ACHN (cell line): ENCODE results near the gene GPC3.
"Not testable (repeated sequence)": the region's sequence is repeated elsewhere in the genome, so short reads cannot be mapped to it uniquely, and the experiment has no call there.

Experiments used
- DNase-seq: peaks from one replicate; pipeline ENCODE4 v3.0.0-alpha.2; 2015
- in situ Hi-C: cut with HindIII; loops from 2 replicates; pipeline ENCODE4 v1.10.0; 2017; ENCODE audit warnings: low sequenced_read_pairs, low pct_ligation_motif_present, low pct_unique_long_range_greater_than_20kb

GPC3 gene

DNA sequence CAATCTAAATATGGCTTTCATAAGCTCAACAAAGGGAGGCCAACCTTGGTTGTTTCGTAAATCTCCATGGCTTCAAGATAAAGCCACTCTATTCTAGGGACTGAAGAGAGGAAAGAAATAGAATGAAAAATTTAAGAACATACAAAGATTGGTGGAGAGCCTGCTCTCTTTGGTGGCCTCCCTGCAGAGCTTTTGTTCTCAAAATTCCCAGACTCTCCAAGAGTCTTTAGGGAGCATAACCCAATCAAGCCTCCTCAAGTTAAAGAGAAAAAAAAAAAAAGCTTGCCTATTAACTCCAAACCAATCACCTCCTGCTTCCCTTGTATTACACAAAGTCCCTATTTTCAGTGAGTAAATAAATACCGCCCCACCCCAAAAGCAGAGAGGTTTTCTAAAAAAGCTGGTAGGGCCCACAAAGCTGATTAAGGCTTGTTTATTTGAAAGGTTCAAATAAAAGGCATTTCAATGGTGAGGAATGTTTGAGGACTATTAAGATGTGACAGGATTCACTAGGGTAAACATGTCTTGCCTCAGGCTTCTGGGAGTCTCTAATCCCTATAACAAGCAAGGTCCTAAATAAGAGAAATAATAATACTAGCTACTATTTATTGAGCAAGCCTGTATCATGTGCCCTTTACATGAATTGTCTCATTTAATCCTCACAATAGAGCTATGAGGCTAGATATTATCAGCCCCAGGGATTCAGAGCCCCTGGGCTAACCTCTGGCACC lies 71.6 kb downstream of the GPC3 start:
- in situ Hi-C loops, result no loop called here
- DNase-seq, result no peak

DNA sequence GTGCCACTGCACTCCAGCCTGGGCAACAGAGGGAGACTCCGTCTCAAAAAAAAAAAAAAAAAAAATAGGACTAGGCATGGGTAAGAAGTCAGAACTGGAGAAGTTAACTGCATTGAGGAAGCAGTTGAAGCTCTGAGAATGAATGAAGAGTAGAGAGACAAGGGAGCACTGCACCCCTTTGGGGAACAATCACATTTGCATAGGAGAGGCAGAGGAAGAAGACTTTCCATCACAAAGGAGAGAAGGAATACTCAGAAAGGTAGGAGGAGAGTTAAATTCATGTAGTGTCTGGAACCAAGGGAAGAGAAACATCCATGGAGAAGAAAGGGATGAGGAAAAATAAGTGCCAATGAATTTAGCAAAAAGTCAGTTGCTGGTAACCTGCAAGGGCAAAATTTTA lies 72.4 kb downstream of the GPC3 start:
- in situ Hi-C loops, result no loop called here
- DNase-seq, result no peak

DNA sequence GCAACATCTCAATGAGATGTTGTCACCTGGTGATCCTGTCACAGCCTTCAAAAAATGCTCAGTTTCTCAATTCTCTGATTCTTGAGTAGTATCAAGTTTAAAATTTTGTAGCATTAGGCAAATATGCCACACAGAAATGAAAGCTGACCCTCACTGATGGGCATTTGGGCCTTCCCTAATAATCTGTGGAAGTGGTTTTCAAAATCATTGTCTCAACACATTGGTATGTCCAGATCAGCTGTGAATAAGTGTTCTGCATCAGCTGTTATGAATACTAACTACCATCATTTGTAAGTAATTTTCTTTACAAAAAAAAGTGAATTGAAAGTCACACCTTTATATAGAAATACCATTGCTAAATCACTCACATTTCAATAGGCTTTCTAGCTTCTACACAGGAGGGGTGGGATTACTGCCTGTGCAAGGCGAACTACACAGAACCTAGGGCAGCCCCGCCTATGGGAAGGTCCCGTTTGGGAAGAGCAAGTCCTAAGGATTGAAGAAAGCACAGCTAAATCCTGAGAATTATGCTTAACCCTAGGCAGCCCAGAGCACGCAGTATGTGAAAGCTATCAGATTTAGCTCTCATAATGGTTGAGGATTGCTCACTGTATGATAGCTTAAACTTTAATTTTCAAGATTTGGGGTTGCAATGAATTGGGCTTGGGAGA lies 73.4 kb downstream of the GPC3 start:
- DNase-seq, result no peak
- in situ Hi-C loops, result no loop called here

DNA sequence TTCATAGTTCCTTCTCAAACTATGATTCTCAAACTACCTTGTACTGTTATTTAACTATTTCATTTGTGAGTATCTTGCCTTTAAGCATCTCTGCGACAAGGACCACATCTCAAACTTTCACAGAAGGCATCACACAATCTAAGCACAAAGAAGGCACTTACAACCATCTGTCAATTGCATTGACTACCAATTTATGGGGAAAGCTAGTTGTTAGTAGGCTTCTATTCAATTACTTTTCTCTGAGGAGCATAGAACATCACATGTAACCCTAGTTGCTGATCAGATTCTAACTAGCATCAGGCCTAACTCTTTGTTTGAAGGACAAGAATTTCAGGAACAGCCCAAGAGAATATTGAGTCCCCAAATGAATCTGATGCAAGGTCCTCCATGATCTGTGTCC lies 74.9 kb downstream of the GPC3 start:
- in situ Hi-C loops, result no loop called here
- DNase-seq, result no peak

GRCh38 chrX:133909888-133910287 lies 75.5 kb downstream of the GPC3 start:
- in situ Hi-C loops, result no loop called here
- no peak for DNase-seq

- in situ Hi-C loops, result no loop called here
- DNase-seq, result no peak
These were observed 77.0 kb downstream of the GPC3 start for GRCh38 chrX:133908223-133908955.

- in situ Hi-C loops, result no loop called here
- no peak for DNase-seq
These were observed 77.8 kb downstream of the GPC3 start for GRCh38 chrX:133907606-133908005.

GRCh38 chrX:133905305-133905704 lies 80.1 kb downstream of the GPC3 start:
- in situ Hi-C loops, result no loop called here
- no peak for DNase-seq

GRCh38 chrX:133897593-133898163 lies 87.7 kb downstream of the GPC3 start:
- in situ Hi-C loops, result no loop called here
- no peak for DNase-seq

DNA sequence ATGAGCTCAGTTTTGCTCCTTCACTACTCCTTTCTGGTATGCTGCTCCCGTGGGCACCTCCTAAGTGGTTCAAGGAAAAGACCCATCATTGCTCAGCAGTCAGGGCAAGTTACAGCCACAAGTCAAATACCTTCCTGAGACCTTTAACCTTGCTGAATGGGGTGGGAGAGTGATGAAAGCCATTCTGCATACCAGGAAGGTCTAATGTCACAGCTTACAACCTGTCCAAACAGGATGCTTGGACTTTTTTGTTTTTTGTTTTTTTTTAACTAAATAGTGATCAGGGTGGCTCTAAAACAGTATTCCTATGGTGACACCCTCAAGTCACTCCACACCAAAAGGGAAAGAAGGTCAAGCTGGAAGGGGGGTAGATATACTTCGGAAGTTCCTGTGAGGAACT lies 93.1 kb downstream of the GPC3 start:
- in situ Hi-C loops, result no loop called here
- no peak for DNase-seq

DNA sequence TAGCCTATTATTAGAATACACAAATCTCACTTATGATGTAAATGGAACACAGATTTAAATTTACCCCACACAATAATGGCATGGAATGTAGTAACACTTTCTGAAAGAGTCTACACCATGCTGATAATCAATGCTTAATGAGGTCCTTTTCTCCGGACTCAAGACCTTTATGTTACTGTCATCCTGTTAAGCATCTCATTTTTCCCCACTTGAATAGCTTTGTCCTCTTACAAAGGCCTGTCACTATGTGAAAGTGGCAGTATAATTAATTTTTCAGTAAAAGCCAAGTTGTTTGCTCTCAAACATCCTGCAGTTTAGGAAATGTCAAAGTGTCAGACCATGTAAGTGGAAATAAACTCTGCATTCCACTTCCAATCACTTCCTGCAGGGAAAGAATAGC lies 96.4 kb downstream of the GPC3 start:
- no peak for DNase-seq
- in situ Hi-C loops, result no loop called here

GRCh38 chrX:133888084-133888483 lies 97.3 kb downstream of the GPC3 start:
- in situ Hi-C loops, result not testable (repeated sequence)

GRCh38 chrX:133884430-133885394 lies 100.7 kb downstream of the GPC3 start:
- in situ Hi-C loops, result no loop called here
- no peak for DNase-seq

More at GRCh38 chrX:133888084-133888483, 97.3 kb downstream of the GPC3 start:
- DNase-seq, result not testable (repeated sequence)

DNA sequence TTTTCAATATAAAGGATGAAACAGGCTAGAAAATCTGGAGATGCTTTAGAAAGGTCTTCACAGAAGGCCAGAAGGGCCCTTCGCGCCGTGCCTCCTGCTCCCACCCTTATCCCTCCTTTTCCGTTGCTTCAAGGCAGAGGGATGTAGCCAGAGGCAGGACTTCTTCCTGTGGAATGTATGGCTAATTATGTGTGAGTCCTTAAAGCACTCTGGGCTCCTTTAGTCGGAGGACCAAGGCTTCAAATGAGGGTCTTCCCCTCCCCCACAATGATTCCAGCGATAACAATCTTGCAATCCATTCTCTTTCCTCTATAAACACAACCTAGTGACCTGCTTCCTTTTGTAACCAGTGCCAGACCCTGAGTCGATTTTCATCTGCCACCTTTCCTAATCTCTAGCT lies 103.5 kb downstream of the GPC3 start:
- in situ Hi-C loops, result no loop called here
- DNase-seq, result no peak

GRCh38 chrX:133881007-133881406 lies 104.4 kb downstream of the GPC3 start:
- in situ Hi-C loops, result no loop called here

GRCh38 chrX:133880032-133880443 lies 105.4 kb downstream of the GPC3 start:
- in situ Hi-C loops, result no loop called here
- no peak for DNase-seq

More at GRCh38 chrX:133881007-133881406, 104.4 kb downstream of the GPC3 start:
- no peak for DNase-seq

- in situ Hi-C loops, result no loop called here
- no peak for DNase-seq
These were observed 106.7 kb downstream of the GPC3 start for GRCh38 chrX:133878710-133879109.

DNA sequence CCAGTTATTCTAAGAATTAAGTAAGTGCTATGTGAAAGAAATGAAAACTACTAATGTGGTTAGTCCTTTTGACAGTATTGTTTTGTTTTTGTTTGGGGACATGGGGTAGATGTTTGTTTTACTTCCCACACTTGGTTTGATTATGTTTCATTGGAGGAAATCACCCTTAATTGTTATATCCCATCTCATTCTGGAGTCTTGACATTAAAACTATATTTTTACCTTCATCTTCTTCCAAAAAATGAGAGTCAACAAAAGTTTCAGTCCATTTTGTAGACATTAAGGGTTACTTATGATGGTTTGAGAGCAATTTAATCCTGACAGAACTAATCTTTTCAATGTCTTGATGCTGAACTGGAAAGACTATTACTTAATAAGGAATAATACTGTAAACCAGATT lies 108.7 kb downstream of the GPC3 start:
- no peak for DNase-seq
- in situ Hi-C loops, result no loop called here
